Esophagus (tissue), 2 donors: ENCODE measurements around the gene AUH. TPM values are rescaled to one million over a fixed set of nuclear protein-coding genes. Genes with fewer than 3 reads are reported as not detected.
"Not testable (repeated sequence)": the region's sequence is repeated elsewhere in the genome, so short reads cannot be mapped to it uniquely, and the experiment has no call there.

ENCODE experiments used
- H3K27ac ChIP-seq, 2 donors: one replicate each; pipeline ENCODE4 v1.5.1; 2013; ENCODE audit warnings: low read depth in 2 of 2, mild to moderate bottlenecking in 2 of 2, inconsistent platforms in 1 of 2, low read length in 1 of 2, moderate library complexity in 1 of 2
- H3K27me3 ChIP-seq, 2 donors: one replicate each; pipeline ENCODE4 v1.6.1; 2013; ENCODE audit warnings: low read length in 2 of 2, control low read depth in 1 of 2, mild to moderate bottlenecking in 1 of 2; ENCODE audit not compliant: insufficient read depth in 2 of 2, control insufficient read depth in 1 of 2
- H3K36me3 ChIP-seq, 2 donors: one replicate each; pipeline ENCODE4 v1.6.1; 2013; ENCODE audit warnings: low read length in 1 of 2; ENCODE audit not compliant: control insufficient read depth in 2 of 2, insufficient read depth in 2 of 2
- H3K4me1 ChIP-seq, 2 donors: one replicate each; pipeline ENCODE4 v1.6.1; 2013; ENCODE audit warnings: low read length in 1 of 2; ENCODE audit not compliant: control insufficient read depth in 2 of 2, insufficient read depth in 2 of 2
- H3K4me3 ChIP-seq, 2 donors: one replicate each; pipeline ENCODE4 v1.5.1; 2013; ENCODE audit warnings: low read length in 2 of 2, mild to moderate bottlenecking in 2 of 2, low read depth in 1 of 2, moderate library complexity in 1 of 2
- H3K9me3 ChIP-seq, 2 donors: one replicate each; pipeline ENCODE4 v1.6.1; 2013; ENCODE audit warnings: mild to moderate bottlenecking in 2 of 2, low read depth in 1 of 2, low read length in 1 of 2, moderate library complexity in 1 of 2; ENCODE audit not compliant: control insufficient read depth in 2 of 2, insufficient read depth in 1 of 2
- WGBS, 2 donors: extraction: QIAGEN DNeasy Blood & Tissue Kit; methylation state at CpG; one replicate each; pipeline ENCODE4 v1.1.7; 2013; 5-methylcytosine and 5-hydroxymethylcytosine counted together
- polyA plus RNA-seq, 2 donors: library from polyadenylated mRNA; stranded (reverse); fragments of 200-250 nt; gene quantifications; one replicate each; pipeline ENCODE4 v1.2.3, GENCODE V29; 2013
- donor health status: healthy with polysubstance abuse.
- donor health status: Bipolar disorder and iron deficiency.

The AUH gene
- polyA plus RNA-seq, 2 donors: 7.2 to 11.5 TPM

DNA sequence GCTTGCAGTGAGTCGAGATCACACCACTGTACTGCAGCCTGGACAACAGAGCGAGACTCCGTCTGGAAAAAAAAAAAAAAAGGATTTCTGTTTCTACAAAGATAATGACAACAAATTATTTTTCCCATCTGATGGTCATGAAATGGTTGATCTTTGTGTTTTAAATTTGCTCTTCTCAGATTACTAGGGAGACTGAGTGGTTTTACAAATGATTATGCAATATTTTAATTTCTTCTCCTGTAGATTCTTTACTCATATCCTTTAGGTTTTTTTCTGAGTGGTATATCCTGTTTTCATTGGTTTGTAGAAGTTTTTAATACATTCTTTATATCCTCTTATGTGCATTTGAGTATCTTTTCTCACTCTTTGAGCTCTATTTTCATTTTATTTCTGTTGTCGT lies 20.6 kb upstream of the AUH start:
- Histone ChIP-seq H3K4me3 (no peak overlapping the region), H3K27me3 (no peaks in the 10 kb centered on the region), H3K36me3 (no peaks in the 10 kb centered on the region), H3K4me1 (no peaks in the 10 kb centered on the region), H3K27ac (no peak overlapping the region), H3K9me3 (no peaks in the 10 kb centered on the region)
- 94 to 97% methylated on average over 4 of the region's 4 CpGs for WGBS, 2 donors

DNA sequence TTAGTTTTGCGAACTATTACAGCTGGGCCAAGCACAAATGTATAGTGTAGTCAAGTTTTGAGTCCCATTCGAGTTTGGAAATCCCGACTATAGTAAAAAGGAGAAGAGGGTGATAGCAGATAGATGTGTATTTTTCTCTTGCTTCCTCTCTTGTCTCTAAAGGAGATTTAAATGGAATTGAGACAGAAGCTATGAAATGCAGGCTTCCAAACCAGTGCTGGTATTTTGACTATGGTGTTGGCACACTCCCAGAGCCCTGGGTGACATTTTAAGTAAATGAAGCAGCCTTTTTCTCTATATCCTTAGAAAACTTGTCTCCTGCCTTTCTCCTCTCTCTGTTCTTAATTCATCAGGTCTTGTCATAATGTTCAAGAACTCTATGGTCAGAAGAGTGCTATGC lies 17.7 kb upstream of the AUH start:
- Histone ChIP-seq H3K27ac (no peak overlapping the region), H3K9me3 (no peaks in the 10 kb centered on the region), H3K4me3 (no peak overlapping the region), H3K36me3 (no peaks in the 10 kb centered on the region), H3K27me3 (no peaks in the 10 kb centered on the region), H3K4me1 (no peaks in the 10 kb centered on the region)
- WGBS, 2 donors: 70 to 73% methylated on average over 3 of the region's 3 CpGs

DNA sequence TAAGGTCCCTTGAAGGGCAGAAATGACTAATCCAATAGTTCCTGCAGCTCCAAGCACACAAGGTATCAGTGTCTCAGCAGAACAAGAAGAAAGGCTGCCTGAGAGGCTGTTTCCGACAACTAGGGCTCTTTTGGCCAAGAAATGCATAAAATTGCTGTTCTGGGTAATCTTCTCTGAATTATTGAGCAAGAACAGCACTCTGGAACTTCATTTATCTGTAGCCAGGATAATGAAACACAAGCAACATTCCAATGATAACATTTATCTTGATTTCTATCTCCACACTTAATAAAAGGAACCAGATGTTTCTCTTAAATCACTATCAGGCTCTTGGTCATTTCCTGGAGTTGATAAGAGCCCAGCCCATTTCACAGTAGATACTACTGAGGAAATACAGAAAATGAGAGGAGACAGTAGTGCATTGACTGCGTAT lies 17.0 kb upstream of the AUH start:
- H3K27me3 ChIP-seq: no peaks in the 10 kb centered on the region
- H3K4me3 ChIP-seq: no peak overlapping the region
- WGBS, 2 donors: 75 to 77% methylated on average over 2 of the region's 2 CpGs
- H3K4me1 ChIP-seq: no peaks in the 10 kb centered on the region
- H3K36me3 ChIP-seq: no peaks in the 10 kb centered on the region
- H3K9me3 ChIP-seq: no peaks in the 10 kb centered on the region
- no peak overlapping the region for H3K27ac ChIP-seq

DNA sequence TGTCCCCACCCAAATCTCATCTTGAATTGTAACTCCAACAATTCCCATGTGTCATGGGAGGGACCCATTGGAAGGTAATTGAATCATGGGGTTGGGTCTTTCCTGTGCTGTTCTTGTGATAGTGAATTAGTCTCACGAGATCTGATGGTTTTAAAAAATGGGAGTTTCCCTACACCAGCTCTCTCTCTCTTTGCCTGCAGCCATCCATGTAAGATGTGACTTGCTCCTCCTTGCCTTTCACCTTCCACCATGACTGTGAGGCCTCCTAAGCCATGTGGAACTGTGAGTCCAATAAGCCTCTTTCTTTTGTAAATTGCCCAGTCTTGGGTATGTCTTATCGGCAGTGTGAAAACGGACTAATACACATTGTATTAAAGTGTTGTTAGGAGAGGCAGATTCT lies 16.3 kb upstream of the AUH start:
- WGBS, 2 donors: 93% methylated on average over 3 of the region's 3 CpGs
- H3K4me3 ChIP-seq, H3K4me1 ChIP-seq, H3K9me3 ChIP-seq, H3K36me3 ChIP-seq, H3K27ac ChIP-seq, H3K27me3 ChIP-seq: not testable (repeated sequence)

DNA sequence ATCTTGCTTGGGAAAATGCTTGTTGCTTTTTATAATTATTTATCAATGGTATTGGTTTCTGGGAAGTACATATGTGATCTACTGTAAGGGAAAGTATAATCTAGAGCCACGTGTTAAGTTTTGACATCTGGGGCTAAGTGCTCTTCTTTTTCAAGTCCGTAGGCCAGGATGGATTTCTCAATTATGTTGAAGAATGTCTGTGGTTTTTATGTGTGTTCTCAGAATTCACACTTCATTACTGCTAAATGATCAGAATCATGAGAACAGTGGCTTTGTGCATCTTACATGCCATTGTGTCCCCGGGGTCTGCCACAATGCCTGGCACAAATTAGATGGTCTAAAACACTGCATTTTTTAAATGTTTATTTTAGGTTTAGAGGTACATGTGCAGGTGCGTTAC lies 14.5 kb upstream of the AUH start:
- Histone ChIP-seq H3K4me1 (no peaks in the 10 kb centered on the region), H3K36me3 (no peaks in the 10 kb centered on the region), H3K4me3 (no peak overlapping the region), H3K27ac (no peak overlapping the region), H3K9me3 (no peaks in the 10 kb centered on the region), H3K27me3 (no peaks in the 10 kb centered on the region)
- WGBS, 2 donors: 64 to 67% methylated on average over 4 of the region's 4 CpGs

DNA sequence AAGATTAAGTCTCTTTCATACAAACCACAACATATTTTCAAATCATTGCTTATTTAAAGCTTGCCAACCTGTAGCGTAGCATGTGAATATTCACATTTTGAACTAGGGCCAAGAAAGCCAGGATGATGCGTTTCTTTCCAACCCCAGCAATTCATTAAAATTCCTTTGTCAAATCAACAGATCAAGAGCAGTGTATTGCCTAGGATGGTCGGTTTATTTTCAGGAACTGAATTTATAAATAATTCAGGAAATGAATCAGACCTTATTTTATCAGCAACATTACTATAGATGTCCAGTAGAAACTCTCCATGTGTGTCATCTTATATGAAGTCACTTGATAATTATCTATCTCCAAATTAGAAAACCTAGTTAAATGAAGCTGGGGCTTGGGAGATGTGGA lies 13.2 kb upstream of the AUH start:
- H3K4me3 ChIP-seq: no peak overlapping the region
- H3K27ac ChIP-seq: no peak overlapping the region
- WGBS, 2 donors: 23 to 29% methylated on average over 3 of the region's 3 CpGs
- no peaks in the 10 kb centered on the region for H3K4me1 ChIP-seq
- H3K9me3 ChIP-seq: no peaks in the 10 kb centered on the region
- H3K27me3 ChIP-seq: no peaks in the 10 kb centered on the region
- no peaks in the 10 kb centered on the region for H3K36me3 ChIP-seq

DNA sequence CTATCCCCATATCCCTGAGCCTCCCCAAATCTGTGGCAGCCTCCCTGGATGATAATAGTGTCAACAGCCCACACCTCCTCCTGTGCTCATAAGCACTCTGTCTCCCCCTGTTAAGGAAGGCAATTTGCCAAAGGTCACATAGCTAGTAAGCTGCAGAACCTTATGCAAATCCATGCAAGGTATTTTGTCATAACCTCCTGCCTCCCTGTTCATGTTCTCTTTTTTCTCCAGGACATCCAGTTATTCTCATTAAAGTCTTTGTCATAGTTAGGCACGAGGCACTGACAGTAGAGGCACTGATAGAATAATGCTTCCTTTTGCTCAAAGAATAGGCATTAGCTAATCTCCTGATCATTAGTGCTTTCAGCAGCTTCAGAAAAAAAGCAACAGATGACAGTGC lies 10.2 kb upstream of the AUH start:
- Histone ChIP-seq H3K4me1 (no peaks in the 10 kb centered on the region), H3K27ac (no peak overlapping the region), H3K4me3 (no peak overlapping the region), H3K9me3 (no peaks in the 10 kb centered on the region), H3K27me3 (no peaks in the 10 kb centered on the region), H3K36me3 (no peaks in the 10 kb centered on the region)
- 73 to 75% methylated on average over 1 of the region's 1 CpG for WGBS, 2 donors

DNA sequence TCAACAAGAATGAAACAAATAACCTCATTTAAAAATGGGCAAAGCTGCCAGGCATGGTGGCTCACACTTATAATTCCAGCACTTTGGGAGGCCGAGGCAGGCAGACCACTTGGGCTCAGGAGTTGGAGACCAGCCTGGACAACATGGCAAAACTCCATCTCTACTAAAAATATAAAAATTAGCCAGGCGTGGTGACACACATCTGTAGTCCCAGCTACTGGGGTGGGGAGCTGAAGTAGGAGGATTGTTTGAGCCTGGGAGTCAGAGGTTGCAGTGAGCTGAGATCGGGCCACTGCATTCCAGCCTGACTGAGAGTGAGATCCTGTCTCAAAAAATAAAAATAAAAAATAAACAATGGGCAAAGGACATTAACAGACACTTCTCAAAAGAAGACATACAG lies 8.3 kb upstream of the AUH start:
- H3K4me1 ChIP-seq, H3K27me3 ChIP-seq, H3K9me3 ChIP-seq, H3K36me3 ChIP-seq, H3K4me3 ChIP-seq, H3K27ac ChIP-seq: not testable (repeated sequence)
- 83 to 88% methylated on average over 3 of the region's 3 CpGs for WGBS, 2 donors

DNA sequence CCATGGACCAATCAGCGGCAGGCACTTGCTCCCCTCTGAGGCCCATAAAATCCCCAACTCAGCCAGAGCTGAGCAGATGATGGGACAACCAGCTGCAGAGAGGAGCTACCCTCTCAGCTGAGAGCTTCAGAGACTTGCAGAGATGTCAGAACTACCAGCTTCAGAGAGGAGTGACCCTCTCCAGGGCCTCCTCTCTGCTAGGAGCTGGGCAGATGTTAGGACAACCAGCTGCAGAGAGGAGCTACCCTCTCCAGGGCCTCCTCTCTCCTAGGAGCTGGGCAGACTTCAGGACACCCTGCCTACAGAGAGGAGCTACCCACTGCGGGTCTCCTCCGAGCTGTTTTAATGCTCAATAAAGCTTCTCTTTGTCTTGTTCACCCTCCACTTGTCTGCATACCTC lies 3.0 kb upstream of the AUH start:
- Histone ChIP-seq H3K36me3 (no peaks in the 10 kb centered on the region), H3K4me1 (peaks cover 0 to 1% of the 10 kb centered on the region in 2 donors)
- WGBS, 2 donors: 96 to 97% methylated on average over 3 of the region's 3 CpGs

DNA sequence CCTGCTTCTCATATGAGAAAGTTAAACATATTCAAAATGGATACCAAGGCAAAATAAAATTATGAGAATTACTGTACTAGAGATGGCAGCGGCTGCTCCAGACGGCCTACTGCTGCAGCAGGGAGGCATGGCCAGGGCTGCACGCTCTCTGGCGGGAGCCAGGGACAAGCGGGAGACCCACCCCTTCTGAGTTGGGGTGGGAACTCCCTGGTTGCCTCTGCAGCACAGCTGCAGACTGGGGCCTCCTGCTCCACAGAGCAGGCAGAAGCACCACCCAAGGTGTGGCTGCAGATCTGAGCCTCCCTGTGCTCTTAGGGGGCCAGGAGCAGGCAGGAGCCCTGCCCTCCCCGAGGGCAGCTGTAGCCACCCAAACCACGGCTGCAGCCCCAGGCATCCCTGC lies 2.3 kb upstream of the AUH start:
- Histone ChIP-seq H3K27ac (no peak overlapping the region), H3K4me1 (peaks cover 0 to 1% of the 10 kb centered on the region in 2 donors), H3K4me3 (no peak overlapping the region), H3K27me3 (no peaks in the 10 kb centered on the region), H3K9me3 (no peaks in the 10 kb centered on the region), H3K36me3 (no peaks in the 10 kb centered on the region)
- WGBS, 2 donors: 82 to 84% methylated on average over 7 of the region's 7 CpGs

More for the DNA sequence above, 3.0 kb upstream of the AUH start:
- Histone ChIP-seq H3K9me3 (no peaks in the 10 kb centered on the region), H3K27ac (no peak overlapping the region), H3K4me3 (no peak overlapping the region), H3K27me3 (no peaks in the 10 kb centered on the region)
